HG02678 (cell line): ENCODE measurements around the gene EXOC2.
"Not testable (repeated sequence)": the region's sequence is repeated elsewhere in the genome, so short reads cannot be mapped to it uniquely, and the experiment has no call there.

ENCODE experiments used
- ATAC-seq: cut with Tn5 transposase; IDR thresholded peaks from one replicate; pipeline ENCODE4 v1.9.1; 2021; ENCODE audit warnings: mild to moderate bottlenecking, moderate library complexity; ENCODE audit not compliant: unreplicated experiment

EXOC2 gene

DNA sequence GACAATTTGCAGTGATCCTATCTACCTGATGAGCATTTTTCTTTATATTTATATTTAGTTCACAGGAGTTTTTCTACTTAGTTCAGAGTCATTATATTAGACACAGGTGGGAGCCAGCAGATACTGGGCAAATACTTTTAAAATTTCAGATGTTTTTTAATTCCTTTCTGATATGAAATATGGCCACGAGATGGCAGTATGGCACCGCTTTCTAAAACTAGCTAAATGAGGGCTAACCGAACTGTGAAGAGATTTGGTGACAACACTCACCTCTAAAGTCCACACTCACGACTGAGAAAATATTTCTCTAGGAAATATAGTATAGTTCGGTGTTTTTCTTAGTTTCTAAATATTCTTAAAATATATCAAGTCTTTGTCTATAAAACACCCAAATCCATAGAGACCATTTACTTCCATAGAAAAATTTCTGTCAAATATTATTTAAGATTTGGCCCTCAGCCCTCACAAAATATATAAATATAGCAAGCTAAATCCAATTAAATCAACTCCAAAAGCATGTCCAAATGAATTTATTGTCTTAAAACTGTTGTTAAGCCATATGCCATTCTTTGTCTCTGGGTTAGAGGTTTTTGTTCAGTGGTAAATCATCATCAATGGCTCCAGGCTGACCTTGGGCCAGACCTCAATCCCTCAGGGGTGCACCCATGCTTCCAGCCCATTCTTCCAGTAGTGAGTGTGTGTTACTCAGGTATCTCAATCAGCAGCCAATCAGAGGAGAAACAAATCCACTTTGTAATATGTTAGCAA, 99.6 kb downstream of the EXOC2 start:
- ATAC-seq, result no peak

DNA sequence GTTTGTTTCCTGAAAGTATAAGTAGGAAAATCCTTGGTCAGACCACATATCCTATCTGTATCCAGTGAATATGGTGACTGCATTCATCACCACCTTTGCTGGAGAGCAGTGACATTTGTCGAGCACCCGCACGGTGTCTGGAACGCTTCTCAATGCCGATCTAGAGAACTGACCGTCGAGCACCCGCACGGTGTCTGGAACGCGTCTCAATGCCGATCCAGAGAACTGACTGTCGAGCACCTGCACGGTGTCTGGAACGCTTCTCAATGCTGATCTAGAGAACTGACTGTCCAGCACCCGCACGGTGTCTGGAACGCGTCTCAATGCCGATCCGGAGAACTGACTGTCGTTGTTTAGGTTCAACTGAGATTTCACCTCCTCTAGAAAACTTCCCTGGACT, 103.8 kb downstream of the EXOC2 start:
- no peak for ATAC-seq

- ATAC-seq, result no peak
Measured at GRCh38 chr6:586553-586952, 106.4 kb downstream of the EXOC2 start.

- ATAC-seq, result no peak
Measured at GRCh38 chr6:583635-584034, 109.3 kb downstream of the EXOC2 start.

DNA sequence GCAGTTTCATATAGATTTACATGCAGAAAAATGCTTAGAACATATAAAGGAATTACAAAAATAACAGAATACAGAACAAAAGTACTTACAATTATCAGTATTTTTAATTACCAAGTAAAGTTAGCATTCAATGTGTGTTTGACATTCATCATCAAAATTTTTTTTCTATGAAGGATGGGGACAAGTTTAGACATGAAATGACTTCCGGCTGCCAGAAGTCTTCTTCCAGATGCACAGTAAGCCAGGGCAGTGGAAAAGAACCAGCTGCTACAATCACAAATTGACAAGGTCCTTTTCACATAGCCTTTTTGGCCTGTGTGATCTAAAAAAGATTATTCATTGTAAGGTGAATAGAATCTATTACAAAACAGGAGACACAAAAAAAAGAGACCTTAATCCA, 109.8 kb downstream of the EXOC2 start:
- ATAC-seq, result no peak

GRCh38 chr6:582370-582769, 110.6 kb downstream of the EXOC2 start:
- ATAC-seq, result no peak

- no peak for ATAC-seq
Measured at GRCh38 chr6:579339-579738, 113.6 kb downstream of the EXOC2 start.

DNA sequence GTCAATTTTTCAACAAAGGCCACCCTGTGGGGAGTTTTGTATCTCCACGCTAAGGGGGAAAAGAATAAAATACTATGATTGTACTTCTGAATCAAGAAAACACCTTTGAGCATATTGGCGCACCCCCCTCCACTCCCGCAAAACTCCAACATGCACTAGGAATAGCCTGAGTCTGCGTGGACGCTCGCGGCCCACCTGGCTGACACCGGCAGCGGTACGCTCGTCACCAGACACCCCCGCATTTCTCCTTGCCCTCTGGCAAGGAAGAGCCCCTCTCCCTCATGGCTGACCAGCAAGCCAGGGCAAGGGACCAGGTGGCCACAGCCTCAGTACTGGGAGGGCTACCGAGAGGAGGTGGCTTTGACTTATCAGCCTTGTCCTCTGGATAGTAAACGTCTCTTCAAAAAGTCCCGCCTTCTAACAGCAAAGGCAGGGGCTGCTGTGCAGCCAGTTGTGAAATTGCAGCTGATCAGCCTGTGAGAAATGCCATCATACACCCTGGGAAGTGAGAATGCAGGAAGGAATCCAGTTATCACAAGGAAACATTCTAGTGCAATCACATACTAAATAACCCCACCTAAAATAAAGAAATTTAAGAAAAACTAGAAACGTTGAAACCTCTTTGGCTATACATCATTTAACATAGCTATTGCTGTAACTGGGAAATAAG, 120.2 kb downstream of the EXOC2 start:
- ATAC-seq, result no peak

DNA sequence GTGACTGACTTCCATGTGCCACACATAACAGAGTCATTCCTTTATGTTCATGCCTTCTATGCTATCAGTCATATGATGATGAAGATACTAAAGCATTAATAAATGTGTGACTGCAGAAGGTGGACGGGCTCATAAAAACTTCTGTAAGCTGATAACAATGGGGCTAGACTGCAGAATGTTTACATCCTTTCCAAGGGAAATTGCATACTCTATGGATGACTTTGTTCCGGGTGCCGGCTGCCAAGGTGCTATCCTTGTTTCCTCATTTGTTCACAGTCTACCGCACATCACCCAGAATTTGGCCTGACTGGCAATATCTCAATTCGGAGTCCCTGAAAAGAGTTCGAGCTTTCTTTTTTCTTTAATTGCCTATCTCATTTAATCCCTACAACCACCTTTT, 121.0 kb downstream of the EXOC2 start:
- ATAC-seq, result no peak

GRCh38 chr6:570825-571224, 122.1 kb downstream of the EXOC2 start:
- no peak for ATAC-seq

DNA sequence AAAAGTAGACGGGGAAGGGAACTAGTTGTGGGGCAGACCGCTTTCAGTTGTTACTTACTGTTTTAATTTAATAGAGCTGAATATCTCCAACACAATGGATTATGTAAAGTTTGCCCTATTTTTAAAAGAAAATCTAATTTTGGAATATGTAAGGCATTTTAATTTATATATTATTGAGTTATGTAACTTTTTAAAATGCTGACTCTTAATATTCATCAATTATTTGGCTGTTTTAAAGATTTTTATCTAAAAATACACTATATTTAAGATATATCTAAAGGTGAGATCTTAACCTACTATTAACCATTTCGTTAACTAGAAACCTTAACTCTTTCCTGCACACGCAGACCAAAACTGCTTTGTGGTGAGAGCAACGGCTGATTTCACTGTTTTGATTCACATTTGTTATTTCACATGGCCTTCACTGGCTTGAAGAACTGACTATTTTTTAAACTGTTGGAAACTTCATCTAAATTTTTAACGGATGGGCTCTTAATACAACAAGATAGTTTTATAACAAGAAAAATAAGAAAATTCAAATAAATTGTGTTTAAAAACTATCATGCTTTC, 123.9 kb downstream of the EXOC2 start:
- no peak for ATAC-seq

- ATAC-seq, result no peak
Measured at GRCh38 chr6:568085-568484, 124.9 kb downstream of the EXOC2 start.

- ATAC-seq, result no peak
Measured at GRCh38 chr6:563863-564262, 129.1 kb downstream of the EXOC2 start.

- ATAC-seq, result no peak
Measured at GRCh38 chr6:562052-562676, 130.8 kb downstream of the EXOC2 start.

DNA sequence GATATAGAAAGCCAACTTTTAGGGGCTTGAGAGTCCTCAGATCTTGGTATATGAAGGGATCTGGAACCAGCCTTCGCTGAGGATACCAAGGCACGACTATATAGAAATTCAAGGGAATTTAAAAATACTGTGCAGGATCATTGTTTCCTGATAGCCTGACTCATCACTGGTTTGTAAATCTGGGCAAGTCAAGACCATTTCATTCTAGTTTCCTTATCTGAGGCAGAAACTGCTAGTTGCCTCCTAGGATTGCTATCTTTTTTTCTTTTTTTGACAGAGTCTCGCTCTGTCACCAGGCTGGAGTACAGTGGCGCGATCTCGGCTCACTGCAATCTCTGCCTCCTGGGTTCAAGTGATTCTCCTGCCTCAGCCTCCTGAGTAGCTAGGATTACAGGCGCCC, 131.6 kb downstream of the EXOC2 start:
- not testable (repeated sequence) for ATAC-seq

DNA sequence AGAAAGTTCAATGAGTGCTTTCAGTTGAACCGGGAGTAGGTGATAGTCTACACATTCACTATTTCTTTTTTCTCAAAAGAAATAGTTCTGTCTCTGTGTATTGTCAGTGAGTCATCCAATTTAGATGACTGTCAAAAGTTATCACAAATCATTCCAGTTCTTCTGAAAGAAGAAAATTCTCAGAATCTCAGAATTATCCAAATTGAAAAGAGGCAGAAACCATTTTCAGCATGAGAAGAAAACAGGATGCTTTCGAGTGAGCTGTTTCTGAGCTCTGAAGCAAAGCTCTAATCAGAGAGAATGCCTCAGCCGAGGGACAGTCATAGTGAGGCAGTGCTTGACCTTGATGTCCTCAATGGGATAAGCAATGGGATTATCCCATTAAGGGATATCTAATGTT, 134.0 kb downstream of the EXOC2 start:
- no peak for ATAC-seq

DNA sequence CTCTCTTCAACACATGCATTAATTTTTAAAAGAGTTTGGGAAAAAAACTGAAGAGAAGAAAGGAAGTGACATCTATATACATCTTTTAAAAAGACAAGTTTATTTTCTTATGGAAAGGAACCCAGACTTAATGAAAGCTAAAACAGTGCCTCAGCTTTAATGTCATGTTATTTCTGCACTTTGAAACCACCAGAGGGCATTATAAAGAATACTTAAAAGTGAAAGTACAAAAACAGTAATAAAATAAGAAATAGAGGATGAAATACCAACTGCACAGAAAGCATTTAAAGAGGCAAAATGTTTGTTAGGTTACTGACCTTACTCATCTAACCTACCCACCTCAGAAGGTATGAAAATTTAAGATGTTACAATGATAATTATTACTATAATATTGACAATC, 134.8 kb downstream of the EXOC2 start:
- ATAC-seq, result no peak

GRCh38 chr6:551829-552350, 141.0 kb downstream of the EXOC2 start:
- ATAC-seq, result no peak

DNA sequence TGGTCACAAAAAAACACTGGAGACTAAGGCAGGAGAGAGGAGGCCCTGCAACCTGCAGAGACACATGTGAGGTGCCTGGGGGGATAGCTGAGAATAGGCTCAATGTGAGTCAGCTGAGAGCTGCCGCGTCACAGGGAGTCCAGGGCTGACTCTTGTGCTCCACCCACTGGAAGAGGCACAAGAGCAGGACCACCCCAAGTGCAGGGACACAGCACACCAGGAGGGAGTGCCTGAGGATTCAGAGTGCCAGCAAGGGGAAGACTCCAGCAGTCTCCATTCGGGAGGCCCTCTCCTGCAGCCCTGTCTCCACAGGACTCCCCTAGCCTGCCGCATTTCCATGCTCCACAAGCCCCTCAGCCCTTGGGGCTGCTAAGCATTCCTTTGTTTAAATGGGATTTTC, 141.5 kb downstream of the EXOC2 start:
- no peak for ATAC-seq

- no peak for ATAC-seq
Measured at GRCh38 chr6:549906-550305, 143.0 kb downstream of the EXOC2 start.

DNA sequence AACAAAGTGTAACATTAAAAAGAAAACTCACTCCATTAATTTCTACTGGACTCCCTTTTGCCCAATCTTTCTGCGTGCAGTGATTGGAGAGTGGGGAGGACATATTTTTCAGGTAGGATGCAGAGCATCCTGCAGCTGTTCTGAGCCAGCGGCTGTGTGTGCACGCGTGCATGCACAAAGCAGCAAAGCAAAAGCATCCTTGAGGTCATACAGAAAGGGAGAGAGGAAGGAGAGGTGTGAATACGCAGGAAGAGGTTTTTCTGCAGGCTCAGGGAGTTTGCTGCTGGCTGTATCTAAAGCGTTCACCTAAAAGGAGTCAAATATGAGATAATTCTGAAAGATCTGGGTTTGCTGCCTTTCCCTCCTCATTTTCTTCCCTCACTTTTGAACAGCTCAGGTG, 144.4 kb downstream of the EXOC2 start:
- no peak for ATAC-seq

GRCh38 chr6:548091-548490, 144.8 kb downstream of the EXOC2 start:
- no peak for ATAC-seq
